Common myeloid progenitor, CD34-positive (primary cell): ENCODE results near the gene SLC6A12.
A peak's percentile ranks its signal among the peaks of the same experiment; 100 is the strongest.

Experiments
- CTCF ChIA-PET: fragments of 350-600 bp; sonication (Branson Sonifier 250); formaldehyde crosslinking; loops from one replicate; lab custom pipeline; 2021; ENCODE audit warnings: antibody characterized with exemption; lab: Charles Lee
- POLR2A ChIA-PET: fragments of 350-600 bp; sonication (Branson Sonifier 250); formaldehyde crosslinking; loops from one replicate; lab custom pipeline; 2021; ENCODE audit warnings: antibody characterized with exemption; lab: Charles Lee
- DNase-seq, 3 donors: peaks; one replicate each; pipeline versions ENCODE4 v3.0.0 to v3.0.0-alpha.2; 2013
- H3K27ac ChIP-seq, 2 experiments: 1 replicate in 1 of 2; 2 replicates in 1 of 2; pipeline ENCODE4 v1.7.0; 2013; ENCODE audit warnings: inconsistent platforms in 2 of 2, low read length in 2 of 2, mild to moderate bottlenecking in 2 of 2, low read depth in 1 of 2, moderate library complexity in 1 of 2; ENCODE audit not compliant: severe bottlenecking in 2 of 2, insufficient read depth in 1 of 2, poor library complexity in 1 of 2
- H3K27me3 ChIP-seq, 5 experiments: replicated peaks in 2 of 5; 1 replicate in 3 of 5; 2 replicates in 2 of 5; pipeline versions ENCODE4 v1.6.1 to v1.7.0; 2013; ENCODE audit warnings: low read length in 4 of 5, mild to moderate bottlenecking in 2 of 5, moderate library complexity in 2 of 5, inconsistent platforms in 1 of 5; ENCODE audit not compliant: insufficient read depth in 5 of 5, control insufficient read depth in 4 of 5
- H3K36me3 ChIP-seq, 4 experiments: 1 replicate in 2 of 4; 2 replicates in 2 of 4; pipeline versions ENCODE4 v1.6.1 to v1.7.0; 2013; ENCODE audit warnings: low read length in 3 of 4, control low read depth in 1 of 4, mild to moderate bottlenecking in 1 of 4; ENCODE audit not compliant: control insufficient read depth in 4 of 4, insufficient read depth in 4 of 4
- H3K4me1 ChIP-seq, 4 experiments: 1 replicate in 3 of 4; 2 replicates in 1 of 4; pipeline versions ENCODE4 v1.6.1 to v1.7.1; 2013; ENCODE audit warnings: low read length in 3 of 4, mild to moderate bottlenecking in 3 of 4, control low read depth in 1 of 4, inconsistent platforms in 1 of 4, moderate library complexity in 1 of 4; ENCODE audit not compliant: control insufficient read depth in 4 of 4, insufficient read depth in 4 of 4; ENCODE audit errors: control extremely low read depth in 1 of 4
- H3K4me3 ChIP-seq, 7 experiments: 1 replicate in 4 of 7; 2 replicates in 3 of 7; pipeline versions ENCODE4 v1.5.1 to v1.7.0; 2013; ENCODE audit warnings: mild to moderate bottlenecking in 7 of 7, low read length in 6 of 7, moderate library complexity in 6 of 7, inconsistent platforms in 2 of 7, low read depth in 2 of 7, control low read depth in 1 of 7; ENCODE audit not compliant: insufficient read depth in 4 of 7, control insufficient read depth in 1 of 7; ENCODE audit errors: extremely low read depth in 1 of 7
- H3K9me3 ChIP-seq, 5 experiments: 1 replicate in 4 of 5; 2 replicates in 1 of 5; pipeline versions ENCODE4 v1.6.1 to v1.7.1; 2013; ENCODE audit warnings: low read length in 4 of 5, mild to moderate bottlenecking in 2 of 5, inconsistent platforms in 1 of 5, low read depth in 1 of 5, moderate library complexity in 1 of 5; ENCODE audit not compliant: control insufficient read depth in 4 of 5, insufficient read depth in 2 of 5; ENCODE audit errors: control extremely low read depth in 1 of 5
- WGBS: methylation state at CpG from one replicate; pipeline ENCODE4 v1.1.5; 2013; ENCODE audit not compliant: insufficient coverage; 5-methylcytosine and 5-hydroxymethylcytosine counted together

The SLC6A12 gene

GRCh38 chr12:203074-203461 is 10.9 kb downstream of the SLC6A12 start:
- peaks cover 0 to 11% (median 7%) of the 10 kb centered on the region in 4 experiments for H3K4me1 ChIP-seq
- peaks cover 2 to 63% (median 40%) of the 10 kb centered on the region in 5 experiments for H3K27me3 ChIP-seq
- peak overlapping the region in 5 of 7 experiments; percentile 43 to 68 (median 53) for H3K4me3 ChIP-seq
- ChIA-PET CTCF (interaction anchor here (0.6 to 4.0 kb wide), 4 partner anchors 10 to 45 kb away, joined by 3 to 28 read pairs (median 4); partner anchors contain the start of gene SLC6A12), POLR2A (no interaction called here)
- no peak overlapping the region for H3K27ac ChIP-seq
- no peaks in the 10 kb centered on the region for H3K36me3 ChIP-seq
- no peak for DNase-seq
- H3K9me3 ChIP-seq = no peaks in the 10 kb centered on the region
- 55% methylated on average over 12 of the region's 16 CpGs for WGBS

GRCh38 chr12:202081-202731 is 11.8 kb downstream of the SLC6A12 start:
- Histone ChIP-seq H3K27ac (no peak overlapping the region), H3K9me3 (no peaks in the 10 kb centered on the region), H3K4me3 (no peak overlapping the region), H3K36me3 (no peaks in the 10 kb centered on the region), H3K4me1 (peaks cover 0 to 11% (median 7%) of the 10 kb centered on the region in 4 experiments), H3K27me3 (peaks cover 2 to 63% (median 40%) of the 10 kb centered on the region in 5 experiments)
- WGBS = 68% methylated on average over 12 of the region's 15 CpGs
- DNase-seq = no peak
- ChIA-PET CTCF (interaction anchor here (4.0 kb wide), 1 partner anchor 17 kb away, joined by 28 read pairs; no protein-coding TSS in a partner anchor), POLR2A (no interaction called here)

GRCh38 chr12:201361-201760 is 12.6 kb downstream of the SLC6A12 start:
- no peak for DNase-seq
- POLR2A ChIA-PET = no interaction called here
- Histone ChIP-seq H3K4me3 (no peak overlapping the region), H3K27me3 (peaks cover 2 to 63% (median 37%) of the 10 kb centered on the region in 5 experiments), H3K36me3 (no peaks in the 10 kb centered on the region), H3K4me1 (peaks cover 0 to 11% (median 7%) of the 10 kb centered on the region in 4 experiments), H3K9me3 (no peaks in the 10 kb centered on the region), H3K27ac (no peak overlapping the region)
- CTCF ChIA-PET = interaction anchor here (1.3 to 4.0 kb wide), 2 partner anchors 12 to 18 kb away, joined by 4 to 28 read pairs; no protein-coding TSS in a partner anchor
- WGBS = 95% methylated on average over 2 of the region's 8 CpGs

- ChIA-PET CTCF (interaction anchor here (1.1 to 2.1 kb wide), 4 partner anchors 9 to 28 kb away, joined by 3 to 8 read pairs (median 6); no protein-coding TSS in a partner anchor), POLR2A (interaction anchor here (0.5 kb wide), 1 partner anchor 61 kb away, joined by 3 read pairs; no protein-coding TSS in a partner anchor)
- DNase-seq = no peak
- H3K27me3 ChIP-seq = peaks cover 0 to 47% (median 28%) of the 10 kb centered on the region in 5 experiments
- H3K9me3 ChIP-seq = no peaks in the 10 kb centered on the region
- WGBS = 84% methylated on average over 5 of the region's 9 CpGs
- no peak overlapping the region for H3K4me3 ChIP-seq
- H3K27ac ChIP-seq = no peak overlapping the region
- H3K36me3 ChIP-seq = no peaks in the 10 kb centered on the region
- peaks cover 0 to 4% (median 3%) of the 10 kb centered on the region in 4 experiments for H3K4me1 ChIP-seq
These were observed 15.3 kb downstream of the SLC6A12 start for GRCh38 chr12:198705-199104.

GRCh38 chr12:197911-198695 is 15.9 kb downstream of the SLC6A12 start:
- H3K27ac ChIP-seq = no peak overlapping the region
- no peak overlapping the region for H3K4me3 ChIP-seq
- no peaks in the 10 kb centered on the region for H3K9me3 ChIP-seq
- DNase-seq = no peak
- POLR2A ChIA-PET = interaction anchor here (0.5 kb wide), 1 partner anchor 61 kb away, joined by 3 read pairs; no protein-coding TSS in a partner anchor
- WGBS = 100% methylated on average over 9 of the region's 11 CpGs
- peaks cover 0 to 42% (median 28%) of the 10 kb centered on the region in 5 experiments for H3K27me3 ChIP-seq
- no peaks in the 10 kb centered on the region for H3K36me3 ChIP-seq
- CTCF ChIA-PET = interaction anchor here (1.1 to 2.1 kb wide), 4 partner anchors 9 to 28 kb away, joined by 3 to 8 read pairs (median 6); no protein-coding TSS in a partner anchor
- no peaks in the 10 kb centered on the region for H3K4me1 ChIP-seq

- no peaks in the 10 kb centered on the region for H3K4me1 ChIP-seq
- H3K4me3 ChIP-seq = no peak overlapping the region
- WGBS = 94% methylated on average over 2 of the region's 3 CpGs
- no peaks in the 10 kb centered on the region for H3K9me3 ChIP-seq
- no peaks in the 10 kb centered on the region for H3K36me3 ChIP-seq
- CTCF ChIA-PET = no interaction called here
- no peak overlapping the region for H3K27ac ChIP-seq
- DNase-seq = no peak
- POLR2A ChIA-PET = no interaction called here
- peaks cover 0 to 35% (median 25%) of the 10 kb centered on the region in 5 experiments for H3K27me3 ChIP-seq
These were observed 16.6 kb downstream of the SLC6A12 start for GRCh38 chr12:197347-197746.
